HFFc6 (cell line): Measurements from ENCODE around the gene DUS1L. TPM values are rescaled to one million over a fixed set of nuclear protein-coding genes. Genes with fewer than 3 reads are reported as not detected.
A peak's percentile ranks its signal among the peaks of the same experiment; 100 is the strongest.

ENCODE experiments used
- DNase-seq: peaks from one replicate; pipeline ENCODE4 v3.0.0-alpha.2; 2018
- H3K27ac Mint-ChIP-seq: 2 replicates; pipeline ENCODE4 v1.8.0; 2020; ENCODE audit warnings: mild to moderate bottlenecking, mixed read lengths
- H3K27me3 Mint-ChIP-seq: 2 replicates; pipeline ENCODE4 v1.8.0; 2021; ENCODE audit warnings: mild to moderate bottlenecking, moderate library complexity, mixed read lengths; ENCODE audit not compliant: insufficient read depth
- H3K36me3 Mint-ChIP-seq: 2 replicates; pipeline ENCODE4 v1.8.0; 2021; ENCODE audit warnings: low read depth, mixed read lengths
- H3K4me1 Mint-ChIP-seq: 2 replicates; pipeline ENCODE4 v1.8.0; 2020; ENCODE audit warnings: low read depth, mixed read lengths
- H3K4me3 Mint-ChIP-seq: 2 replicates; pipeline ENCODE4 v1.8.0; 2020; ENCODE audit warnings: mild to moderate bottlenecking, moderate library complexity, mixed read lengths
- H3K9me3 Mint-ChIP-seq: 2 replicates; pipeline ENCODE4 v1.8.0; 2020; ENCODE audit warnings: mild to moderate bottlenecking, mixed read lengths
- total RNA-seq, 6 experiments: library from RNA; stranded (reverse); fragmentation: NEBNext Ultra II Directional; extraction: Animal tissue kit (Norgen Biotek cat#: 25700); gene quantifications; 2 replicates in 1 of 6; 3 replicates in 5 of 6; pipeline ENCODE4 v1.2.3, GENCODE V29; 2021
- TF ChIP-seq, protein P1 (sequence below): fragments of 200-600 bp; sonication (generic); IDR thresholded peaks from 2 replicates; pipeline ENCODE4 v1.5.0; 2021; ENCODE audit warnings: antibody characterized with exemption, mild to moderate bottlenecking

The DUS1L gene
- total RNA-seq, 6 experiments from 2014 or later = 65.8 to 86.8 (median 71.2) TPM

GRCh38 chr17:82028966-82029365, 36.6 kb downstream of the DUS1L start:
- DNase-seq = no peak
- Mint-ChIP-seq H3K4me3 (no peak overlapping the region), H3K27me3 (peaks cover 4% of the 10 kb centered on the region), H3K4me1 (peaks cover 4% of the 10 kb centered on the region), H3K9me3 (no peaks in the 10 kb centered on the region), H3K36me3 (no peaks in the 10 kb centered on the region), H3K27ac (no peak overlapping the region)
- TF ChIP-seq, protein P1, sequence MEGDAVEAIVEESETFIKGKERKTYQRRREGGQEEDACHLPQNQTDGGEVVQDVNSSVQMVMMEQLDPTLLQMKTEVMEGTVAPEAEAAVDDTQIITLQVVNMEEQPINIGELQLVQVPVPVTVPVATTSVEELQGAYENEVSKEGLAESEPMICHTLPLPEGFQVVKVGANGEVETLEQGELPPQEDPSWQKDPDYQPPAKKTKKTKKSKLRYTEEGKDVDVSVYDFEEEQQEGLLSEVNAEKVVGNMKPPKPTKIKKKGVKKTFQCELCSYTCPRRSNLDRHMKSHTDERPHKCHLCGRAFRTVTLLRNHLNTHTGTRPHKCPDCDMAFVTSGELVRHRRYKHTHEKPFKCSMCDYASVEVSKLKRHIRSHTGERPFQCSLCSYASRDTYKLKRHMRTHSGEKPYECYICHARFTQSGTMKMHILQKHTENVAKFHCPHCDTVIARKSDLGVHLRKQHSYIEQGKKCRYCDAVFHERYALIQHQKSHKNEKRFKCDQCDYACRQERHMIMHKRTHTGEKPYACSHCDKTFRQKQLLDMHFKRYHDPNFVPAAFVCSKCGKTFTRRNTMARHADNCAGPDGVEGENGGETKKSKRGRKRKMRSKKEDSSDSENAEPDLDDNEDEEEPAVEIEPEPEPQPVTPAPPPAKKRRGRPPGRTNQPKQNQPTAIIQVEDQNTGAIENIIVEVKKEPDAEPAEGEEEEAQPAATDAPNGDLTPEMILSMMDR = no peak

- no peaks in the 10 kb centered on the region for H3K9me3 Mint-ChIP-seq
- peaks cover 4% of the 10 kb centered on the region for H3K27me3 Mint-ChIP-seq
- no peaks in the 10 kb centered on the region for H3K36me3 Mint-ChIP-seq
- TF ChIP-seq, protein P1 = no peak
- no peak overlapping the region for H3K27ac Mint-ChIP-seq
- DNase-seq = no peak
- peaks cover 8% of the 10 kb centered on the region for H3K4me1 Mint-ChIP-seq
- H3K4me3 Mint-ChIP-seq = no peak overlapping the region
Observed at GRCh38 chr17:82028246-82028645, 37.4 kb downstream of the DUS1L start.

- TF ChIP-seq, protein P1 = no peak
- H3K27me3 Mint-ChIP-seq = peaks cover 6% of the 10 kb centered on the region
- no peak overlapping the region for H3K4me3 Mint-ChIP-seq
- peak overlapping the region; percentile 13; the same call in 1 of the 2 replicates for H3K27ac Mint-ChIP-seq
- no peaks in the 10 kb centered on the region for H3K36me3 Mint-ChIP-seq
- no peak for DNase-seq
- H3K4me1 Mint-ChIP-seq = peaks cover 17% of the 10 kb centered on the region
- H3K9me3 Mint-ChIP-seq = no peaks in the 10 kb centered on the region
Observed at GRCh38 chr17:82025401-82026107, 40.0 kb downstream of the DUS1L start.

- Mint-ChIP-seq H3K27ac (no peak overlapping the region), H3K4me1 (peaks cover 17% of the 10 kb centered on the region), H3K9me3 (no peaks in the 10 kb centered on the region), H3K27me3 (peaks cover 6% of the 10 kb centered on the region), H3K4me3 (no peak overlapping the region), H3K36me3 (no peaks in the 10 kb centered on the region)
- DNase-seq = no peak
- TF ChIP-seq, protein P1 = no peak
Observed at GRCh38 chr17:82024859-82025258, 40.7 kb downstream of the DUS1L start.

- Mint-ChIP-seq H3K27me3 (peaks cover 2% of the 10 kb centered on the region), H3K4me1 (peaks cover 17% of the 10 kb centered on the region), H3K36me3 (no peaks in the 10 kb centered on the region), H3K4me3 (peak overlapping the region; percentile 88), H3K9me3 (no peaks in the 10 kb centered on the region), H3K27ac (no peak overlapping the region)
- TF ChIP-seq, protein P1 = no peak
- DNase-seq = no peak
Observed at GRCh38 chr17:82023447-82024241, 42.0 kb downstream of the DUS1L start.
